ENCODE measurements around the gene COL5A1.
"Not testable (repeated sequence)": the region's sequence is repeated elsewhere in the genome, so short reads cannot be mapped to it uniquely, and the experiment has no call there.

GRCh38 chr9:134703730-134704114 lies 62.1 kb downstream of the COL5A1 start:
- TF ChIP-seq, protein P1, sequence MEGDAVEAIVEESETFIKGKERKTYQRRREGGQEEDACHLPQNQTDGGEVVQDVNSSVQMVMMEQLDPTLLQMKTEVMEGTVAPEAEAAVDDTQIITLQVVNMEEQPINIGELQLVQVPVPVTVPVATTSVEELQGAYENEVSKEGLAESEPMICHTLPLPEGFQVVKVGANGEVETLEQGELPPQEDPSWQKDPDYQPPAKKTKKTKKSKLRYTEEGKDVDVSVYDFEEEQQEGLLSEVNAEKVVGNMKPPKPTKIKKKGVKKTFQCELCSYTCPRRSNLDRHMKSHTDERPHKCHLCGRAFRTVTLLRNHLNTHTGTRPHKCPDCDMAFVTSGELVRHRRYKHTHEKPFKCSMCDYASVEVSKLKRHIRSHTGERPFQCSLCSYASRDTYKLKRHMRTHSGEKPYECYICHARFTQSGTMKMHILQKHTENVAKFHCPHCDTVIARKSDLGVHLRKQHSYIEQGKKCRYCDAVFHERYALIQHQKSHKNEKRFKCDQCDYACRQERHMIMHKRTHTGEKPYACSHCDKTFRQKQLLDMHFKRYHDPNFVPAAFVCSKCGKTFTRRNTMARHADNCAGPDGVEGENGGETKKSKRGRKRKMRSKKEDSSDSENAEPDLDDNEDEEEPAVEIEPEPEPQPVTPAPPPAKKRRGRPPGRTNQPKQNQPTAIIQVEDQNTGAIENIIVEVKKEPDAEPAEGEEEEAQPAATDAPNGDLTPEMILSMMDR (IDR thresholded peaks at IDR 0.05) = not testable (repeated sequence)
- TF ChIP-seq POLR2A (IDR thresholded peaks at IDR 0.05) = not testable (repeated sequence)

Data from Peyer's patch (tissue), 4 donors.